ENCODE results near the gene DPF3.
A peak's percentile ranks its signal among the peaks of the same experiment; 100 is the strongest.

- no peak for TF ChIP-seq ZFP36 (IDR thresholded peaks at IDR 0.05; ENCODE audit: low read depth, low read length, partially characterized antibody)
- TF ChIP-seq HDAC3 (IDR thresholded peaks at IDR 0.05; ENCODE audit: borderline replicate concordance, partially characterized antibody) = no peak
- TF ChIP-seq CTCF (IDR thresholded peaks at IDR 0.05 in 2 of 3, conservative IDR thresholded peaks at IDR 0.05 in 1 of 3; ENCODE audit: insufficient read depth in 2 of 3, low read depth in 1 of 3, low read length in 3 of 3) = no peak
- no peak for TF ChIP-seq ZNF134 (CRISPR knock-in tag; conservative IDR thresholded peaks at IDR 0.05)
- no peak for TF ChIP-seq RB1 (IDR thresholded peaks at IDR 0.05; ENCODE audit: low read depth)
- peak; percentile 60 for TF ChIP-seq POLR2A (conservative IDR thresholded peaks at IDR 0.05)
- TF ChIP-seq EZH2 (IDR thresholded peaks at IDR 0.05; ENCODE audit: borderline replicate concordance, low read depth, low read length) = no peak
Measured at GRCh38 chr14:72925171-72925759, 31.4 kb upstream of the DPF3 start.

All from K562 (cell line).